GM18858 (cell line): ENCODE data around the gene ISG15.
"Not testable (repeated sequence)": the region's sequence is repeated elsewhere in the genome, so short reads cannot be mapped to it uniquely, and the experiment has no call there.

ENCODE experiments used
- ATAC-seq: cut with Tn5 transposase; IDR thresholded peaks from one replicate; pipeline ENCODE4 v1.9.1; 2021; ENCODE audit not compliant: unreplicated experiment

ISG15 gene

DNA sequence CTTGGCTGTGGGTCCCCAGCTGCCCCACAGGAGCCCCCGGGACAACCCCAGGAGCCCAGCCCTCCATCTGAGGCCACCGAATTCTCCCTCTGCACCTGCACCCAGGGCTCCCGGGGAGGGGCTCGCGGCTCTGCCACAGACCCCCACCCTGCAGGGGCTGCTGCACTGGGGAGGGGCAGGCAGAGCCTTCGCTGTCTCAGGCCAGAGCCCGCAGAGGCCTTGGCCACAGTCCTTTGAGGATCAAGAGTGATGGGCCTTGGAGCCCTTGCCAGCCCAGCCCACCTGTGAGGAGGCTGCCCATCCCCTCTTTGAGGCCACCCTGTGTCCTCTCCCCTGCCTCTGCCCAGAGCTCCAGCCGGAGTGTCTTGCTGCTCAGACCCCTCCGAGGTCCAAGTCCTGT lies 37.9 kb upstream of the ISG15 start:
- ATAC-seq = no peak

GRCh38 chr1:975896-976683 lies 37.2 kb upstream of the ISG15 start:
- ATAC-seq = no peak

GRCh38 chr1:976791-977190 lies 36.5 kb upstream of the ISG15 start:
- ATAC-seq = not testable (repeated sequence)

DNA sequence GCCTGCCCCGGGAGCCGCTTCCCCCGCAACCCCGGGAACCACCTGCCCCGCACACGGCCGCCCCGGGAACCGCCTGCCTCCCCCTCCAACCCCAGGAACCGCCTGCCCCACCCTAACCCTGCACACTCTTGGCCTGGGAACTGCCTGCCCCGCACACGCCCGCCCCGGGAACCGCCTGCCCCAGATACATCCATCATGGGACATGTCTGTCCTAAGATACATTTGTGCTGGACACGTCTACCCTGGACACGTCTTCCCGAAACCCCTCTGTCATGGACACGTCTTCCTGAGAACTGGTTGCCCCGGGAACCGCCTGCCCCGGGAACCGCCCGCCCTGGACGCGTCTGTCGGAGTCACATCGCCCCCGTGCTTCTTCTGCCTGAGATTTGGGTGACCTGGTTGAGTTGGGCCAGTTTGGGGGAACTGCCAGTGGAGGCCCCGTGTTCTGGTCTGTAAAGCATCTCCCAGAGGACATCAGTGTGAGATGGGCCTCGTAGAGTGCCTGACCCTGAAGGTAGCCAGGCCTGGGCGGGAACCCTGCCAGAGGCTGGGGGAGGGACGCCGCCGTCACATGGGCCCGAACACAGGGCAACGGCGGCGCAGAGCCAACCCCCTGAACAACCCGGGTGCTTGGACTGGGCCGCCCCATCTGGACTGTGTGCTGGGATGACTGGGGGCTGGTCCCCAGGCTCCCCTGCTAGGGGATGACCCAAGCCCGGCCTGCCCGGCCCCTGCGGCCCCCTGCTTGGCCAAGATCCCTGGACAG lies 35.0 kb upstream of the ISG15 start:
- no peak for ATAC-seq

GRCh38 chr1:978835-979743 lies 34.2 kb upstream of the ISG15 start:
- ATAC-seq = no peak

- ATAC-seq = no peak
These were observed 33.6 kb upstream of the ISG15 start for GRCh38 chr1:979744-980072.

GRCh38 chr1:980137-980571 lies 33.1 kb upstream of the ISG15 start:
- no peak for ATAC-seq

DNA sequence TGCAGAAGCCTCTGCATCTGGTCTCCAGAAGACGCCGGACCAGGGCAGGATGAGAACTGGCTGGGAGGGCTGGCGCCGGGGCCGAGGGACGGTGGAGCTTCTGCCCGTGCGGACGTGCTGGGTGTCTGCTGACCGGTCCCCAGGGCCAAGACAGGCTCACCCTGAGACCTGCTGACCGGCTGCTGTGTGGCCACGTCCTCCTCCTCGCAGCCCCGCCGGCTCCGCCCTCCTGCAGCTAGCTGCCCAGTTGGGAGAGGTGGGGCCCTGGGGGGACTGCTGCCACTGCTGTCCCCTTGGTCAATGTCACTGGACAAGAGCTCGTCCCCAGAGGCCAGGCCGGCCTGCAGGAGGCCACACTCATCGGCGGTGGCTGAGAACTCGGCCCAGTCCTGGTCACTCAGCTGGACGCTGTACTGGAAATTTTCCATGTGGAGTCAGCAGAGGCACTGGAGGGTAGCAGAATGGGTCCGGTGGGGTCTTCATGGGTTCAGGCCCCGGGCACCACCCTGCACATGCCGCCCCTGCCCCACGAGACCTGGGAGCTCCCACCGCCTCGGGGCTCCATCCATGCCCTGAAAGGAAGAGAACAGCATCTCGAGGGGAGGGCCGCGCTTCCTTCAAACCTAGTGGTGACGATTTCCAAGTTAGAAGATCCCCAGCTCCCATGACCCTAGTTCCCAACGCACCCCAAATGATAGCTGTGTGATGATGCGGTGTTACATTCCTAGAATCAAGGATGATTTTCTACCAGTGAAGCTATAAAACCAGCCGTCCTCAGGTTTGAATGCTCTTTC lies 32.5 kb upstream of the ISG15 start:
- ATAC-seq = no peak

DNA sequence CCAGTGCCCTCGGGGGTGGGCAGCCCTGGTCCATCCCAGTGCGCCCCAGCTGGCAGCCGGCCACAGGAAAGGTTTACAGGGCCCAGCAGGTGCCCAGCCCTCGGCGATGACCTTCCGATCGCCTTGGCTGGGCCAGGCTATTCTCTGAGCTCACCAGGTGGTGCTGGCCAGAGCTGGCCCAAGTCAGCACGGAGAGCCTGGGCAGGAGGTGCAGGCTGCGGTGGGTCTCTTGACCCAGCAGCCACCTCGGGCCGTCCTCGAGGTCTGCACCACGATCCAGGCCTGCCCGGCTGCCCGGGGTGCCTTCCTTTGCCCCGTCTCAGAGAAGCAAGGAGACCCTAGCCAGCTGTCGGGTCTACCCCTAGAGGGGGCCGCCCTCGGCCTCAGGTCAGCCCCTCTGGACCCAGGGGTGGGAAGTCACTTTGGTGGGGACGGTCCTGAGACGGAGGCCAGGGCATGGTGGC lies 31.8 kb upstream of the ISG15 start:
- no peak for ATAC-seq

GRCh38 chr1:981955-982558 lies 31.2 kb upstream of the ISG15 start, which contains the start of gene PERM1:
Gene PERM1, minus strand, starts transcription at chr1:982093. Its CDS starts 1,064 bp downstream, at chr1:981029.
- ATAC-seq = no peak

DNA sequence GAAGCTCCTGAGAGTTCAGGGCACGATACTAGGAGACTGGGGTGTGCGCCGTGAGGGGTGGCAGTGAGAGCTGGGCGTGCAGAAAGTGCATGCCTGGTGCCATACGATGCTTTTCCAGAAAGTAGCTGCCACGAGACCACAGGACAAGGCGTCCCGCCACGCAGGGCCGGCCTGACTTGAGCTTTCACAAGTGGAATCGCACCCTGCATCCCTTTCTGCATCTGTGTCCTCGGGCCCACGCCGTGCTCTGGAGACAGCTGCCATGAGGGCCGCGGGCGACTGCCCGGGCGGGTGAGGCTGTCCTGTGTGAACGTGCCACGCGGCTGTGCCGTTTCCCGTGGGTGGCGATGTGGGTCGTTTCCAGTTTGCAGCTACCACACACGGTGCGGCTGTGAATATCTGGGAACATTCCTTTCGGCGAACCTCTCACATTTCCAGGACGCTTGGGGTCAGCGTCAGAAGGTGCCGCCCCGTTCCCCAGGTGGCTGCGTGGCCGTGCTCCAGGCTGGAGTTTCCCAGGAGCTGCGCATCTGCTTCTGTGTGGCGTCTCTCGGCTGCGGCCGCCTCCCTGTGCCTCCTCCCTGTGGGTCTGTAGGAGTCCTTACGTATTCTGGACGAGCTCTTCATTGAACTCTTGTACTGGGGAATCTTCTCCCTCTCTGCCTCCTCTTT lies 30.4 kb upstream of the ISG15 start:
- no peak for ATAC-seq

DNA sequence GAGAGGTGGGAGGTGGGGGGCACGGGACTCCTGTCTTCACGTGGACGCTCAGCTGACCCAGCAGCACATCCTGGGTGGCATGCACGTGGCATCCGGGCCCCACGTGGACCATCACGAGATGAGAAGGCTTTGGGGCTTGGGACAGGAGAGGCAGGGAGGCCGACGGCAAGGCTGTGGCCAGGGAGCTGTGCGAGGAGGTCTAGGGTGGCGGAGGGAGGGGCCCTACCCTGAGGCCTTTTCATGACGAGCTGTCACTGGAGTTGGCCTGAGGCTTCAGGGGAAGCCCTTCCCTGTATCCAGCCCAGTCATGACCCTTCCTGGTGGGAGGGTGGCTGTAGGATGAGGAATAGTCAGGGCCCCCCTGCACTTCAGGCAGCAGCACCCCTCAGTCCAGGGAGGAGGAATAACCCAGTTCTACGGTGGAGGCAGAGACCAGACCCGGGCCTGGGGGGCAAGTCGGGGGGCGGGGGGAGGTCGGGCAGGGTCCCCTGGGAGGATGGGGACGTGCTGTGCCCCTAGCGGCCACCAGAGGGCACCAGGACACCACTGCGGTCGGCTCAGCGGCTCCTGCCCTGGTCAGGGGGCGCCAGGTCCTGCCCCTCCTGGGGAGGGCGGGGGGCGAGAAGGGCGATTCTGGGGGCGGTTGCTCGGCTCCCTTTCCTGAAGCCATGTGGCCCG lies 29.4 kb upstream of the ISG15 start:
- no peak for ATAC-seq

GRCh38 chr1:984476-984814 lies 28.9 kb upstream of the ISG15 start:
- ATAC-seq = no peak

DNA sequence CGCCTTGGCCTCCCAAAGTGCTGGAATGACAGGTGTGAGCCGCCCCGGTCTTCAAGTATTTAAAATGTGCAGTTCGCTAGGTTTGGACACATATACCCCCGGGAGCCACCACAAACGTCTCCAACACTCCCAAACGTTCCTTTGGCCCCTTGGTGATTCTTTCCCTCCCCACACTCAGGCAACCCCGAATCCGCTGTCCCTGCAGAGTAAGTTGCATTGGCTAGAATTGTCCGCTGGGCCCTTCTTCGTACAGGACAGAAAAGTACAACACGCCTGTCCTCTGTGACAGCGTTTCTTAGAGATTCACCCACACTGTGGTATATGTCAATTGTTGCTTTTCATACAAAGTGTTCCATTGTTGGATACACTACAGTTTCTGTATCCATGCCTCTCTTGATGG lies 28.2 kb upstream of the ISG15 start:
- ATAC-seq = no peak

- ATAC-seq = not testable (repeated sequence)
These were observed 25.2 kb upstream of the ISG15 start for GRCh38 chr1:988061-988460.

DNA sequence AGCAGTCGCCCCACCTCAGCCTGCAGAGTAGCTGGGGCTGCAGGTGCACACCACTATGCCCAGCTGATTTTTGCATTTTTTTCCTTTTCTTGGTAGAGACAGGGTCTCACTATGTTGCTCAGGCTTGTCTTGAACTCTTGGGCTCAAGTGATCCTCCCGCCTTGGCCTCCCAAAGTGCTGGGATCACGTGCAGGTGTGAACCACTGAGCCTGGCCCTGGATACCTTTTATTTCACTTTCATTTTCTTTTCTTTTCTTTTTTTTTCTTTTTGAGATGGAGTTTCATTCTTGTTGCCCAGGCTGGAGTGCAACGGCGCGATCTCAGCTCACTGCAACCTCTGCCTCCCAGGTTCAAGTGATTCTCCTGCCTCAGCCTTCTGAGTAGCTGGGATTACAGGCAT lies 22.0 kb upstream of the ISG15 start:
- ATAC-seq = not testable (repeated sequence)

GRCh38 chr1:991895-992294 lies 21.4 kb upstream of the ISG15 start:
- no peak for ATAC-seq

DNA sequence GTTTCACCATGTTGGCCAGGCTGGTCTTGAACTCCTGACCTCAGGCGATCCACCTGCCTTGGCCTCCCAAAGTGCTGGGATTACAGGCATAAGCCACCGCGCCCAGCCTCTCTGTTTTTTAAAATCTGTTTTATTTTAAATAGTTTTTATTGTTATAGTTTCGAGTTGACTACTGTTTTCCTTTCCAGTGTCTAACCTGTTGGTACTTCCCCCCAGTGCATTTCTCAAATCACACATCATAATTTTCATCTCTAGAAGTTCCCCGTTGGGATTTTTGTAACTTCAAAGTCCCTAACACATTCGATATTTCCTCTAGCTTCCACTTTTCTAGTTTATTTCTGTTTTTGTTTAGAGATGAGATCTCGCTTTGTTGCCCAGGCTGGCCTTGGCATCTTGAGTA lies 20.9 kb upstream of the ISG15 start:
- ATAC-seq = no peak

GRCh38 chr1:993379-993995 lies 19.8 kb upstream of the ISG15 start:
- no peak for ATAC-seq
